Stimulated activated naive CD8-positive, alpha-beta T cell treated with anti-CD3 and anti-CD28 coated beads, Interleukin-15, Interleukin-2, amounts not matched to agents 100 ng/mL and 50 ng/mL, for 24 hours (primary cell): ENCODE results near the gene TNFRSF1A.

ENCODE experiments used
- H3K27ac Mint-ChIP-seq: one replicate; pipeline ENCODE4 v1.8.0; 2021; ENCODE audit warnings: mild to moderate bottlenecking, mixed read lengths
- H3K27me3 Mint-ChIP-seq: one replicate; pipeline ENCODE4 v1.8.0; 2021; ENCODE audit warnings: mixed read lengths
- H3K36me3 Mint-ChIP-seq: one replicate; pipeline ENCODE4 v1.8.0; 2021; ENCODE audit warnings: low read depth, mixed read lengths
- H3K4me1 Mint-ChIP-seq: one replicate; pipeline ENCODE4 v1.8.0; 2021; ENCODE audit warnings: low read depth, mixed read lengths
- H3K4me3 Mint-ChIP-seq: one replicate; pipeline ENCODE4 v1.8.0; 2021; ENCODE audit warnings: mild to moderate bottlenecking, mixed read lengths
- H3K9me3 Mint-ChIP-seq: one replicate; pipeline ENCODE4 v1.8.0; 2021; ENCODE audit warnings: mixed read lengths

Gene TNFRSF1A

GRCh38 chr12:6281081-6281809 is 60.6 kb downstream of the TNFRSF1A start:
- Mint-ChIP-seq H3K9me3 (no peaks in the 10 kb centered on the region), H3K4me3 (no peak overlapping the region), H3K36me3 (no peaks in the 10 kb centered on the region), H3K27ac (no peak overlapping the region), H3K27me3 (peaks cover 39% of the 10 kb centered on the region), H3K4me1 (peaks cover 7% of the 10 kb centered on the region)

- Mint-ChIP-seq H3K36me3 (no peaks in the 10 kb centered on the region), H3K27me3 (peaks cover 40% of the 10 kb centered on the region), H3K9me3 (no peaks in the 10 kb centered on the region)
These were observed 61.2 kb downstream of the TNFRSF1A start for GRCh38 chr12:6280672-6281071.

GRCh38 chr12:6280053-6280469 is 61.8 kb downstream of the TNFRSF1A start:
- Mint-ChIP-seq H3K27ac (no peak overlapping the region), H3K27me3 (peaks cover 44% of the 10 kb centered on the region), H3K4me3 (no peak overlapping the region), H3K36me3 (no peaks in the 10 kb centered on the region), H3K4me1 (peaks cover 7% of the 10 kb centered on the region), H3K9me3 (no peaks in the 10 kb centered on the region)

More at GRCh38 chr12:6280672-6281071, 61.2 kb downstream of the TNFRSF1A start:
- Mint-ChIP-seq H3K27ac (no peak overlapping the region), H3K4me3 (no peak overlapping the region), H3K4me1 (peaks cover 7% of the 10 kb centered on the region)

- peaks cover 49% of the 10 kb centered on the region for H3K27me3 Mint-ChIP-seq
- no peaks in the 10 kb centered on the region for H3K9me3 Mint-ChIP-seq
- peaks cover 7% of the 10 kb centered on the region for H3K4me1 Mint-ChIP-seq
- no peak overlapping the region for H3K27ac Mint-ChIP-seq
- H3K36me3 Mint-ChIP-seq: no peaks in the 10 kb centered on the region
- H3K4me3 Mint-ChIP-seq: no peak overlapping the region
These were observed 62.2 kb downstream of the TNFRSF1A start for GRCh38 chr12:6279631-6280030.

GRCh38 chr12:6279256-6279628 is 62.6 kb downstream of the TNFRSF1A start:
- Mint-ChIP-seq H3K9me3 (no peaks in the 10 kb centered on the region), H3K27ac (no peak overlapping the region), H3K27me3 (peaks cover 49% of the 10 kb centered on the region), H3K36me3 (no peaks in the 10 kb centered on the region), H3K4me1 (peaks cover 7% of the 10 kb centered on the region), H3K4me3 (no peak overlapping the region)
